ENCODE results near the gene SEBOX.

DNA sequence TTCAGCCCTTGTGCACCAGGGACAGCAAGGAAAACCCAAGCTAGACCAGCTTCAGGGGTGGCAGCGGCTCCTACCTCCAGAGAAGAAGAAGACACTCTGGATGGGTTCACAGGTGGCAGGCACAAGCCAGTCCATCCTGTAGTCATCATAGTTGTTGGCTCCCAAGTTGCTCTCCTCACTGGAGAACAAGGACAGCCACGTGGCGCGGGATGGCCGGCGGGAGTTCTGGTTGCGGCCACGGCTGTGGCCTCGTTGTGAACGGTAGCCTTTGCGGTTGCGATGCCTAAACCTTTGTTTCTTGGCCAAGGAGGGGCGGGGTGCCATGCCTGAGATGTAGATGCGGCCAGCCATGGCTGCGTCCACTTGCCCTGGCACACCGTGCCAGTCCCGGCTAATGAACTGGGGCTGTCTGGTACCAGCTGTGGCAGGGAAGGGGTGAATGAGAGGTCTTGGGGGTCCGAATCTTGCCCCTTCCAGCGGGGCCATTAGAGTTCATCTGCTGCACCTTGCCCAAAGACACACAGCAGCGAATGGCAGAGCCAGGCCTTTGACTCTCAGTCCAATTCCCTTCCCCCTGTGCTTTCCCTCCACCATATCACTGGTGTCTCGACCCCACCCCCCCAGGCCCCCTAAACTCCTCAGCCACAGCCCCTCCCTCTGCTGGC is 2.8 kb upstream of the SEBOX start:
- TF ChIP-seq, protein P1, sequence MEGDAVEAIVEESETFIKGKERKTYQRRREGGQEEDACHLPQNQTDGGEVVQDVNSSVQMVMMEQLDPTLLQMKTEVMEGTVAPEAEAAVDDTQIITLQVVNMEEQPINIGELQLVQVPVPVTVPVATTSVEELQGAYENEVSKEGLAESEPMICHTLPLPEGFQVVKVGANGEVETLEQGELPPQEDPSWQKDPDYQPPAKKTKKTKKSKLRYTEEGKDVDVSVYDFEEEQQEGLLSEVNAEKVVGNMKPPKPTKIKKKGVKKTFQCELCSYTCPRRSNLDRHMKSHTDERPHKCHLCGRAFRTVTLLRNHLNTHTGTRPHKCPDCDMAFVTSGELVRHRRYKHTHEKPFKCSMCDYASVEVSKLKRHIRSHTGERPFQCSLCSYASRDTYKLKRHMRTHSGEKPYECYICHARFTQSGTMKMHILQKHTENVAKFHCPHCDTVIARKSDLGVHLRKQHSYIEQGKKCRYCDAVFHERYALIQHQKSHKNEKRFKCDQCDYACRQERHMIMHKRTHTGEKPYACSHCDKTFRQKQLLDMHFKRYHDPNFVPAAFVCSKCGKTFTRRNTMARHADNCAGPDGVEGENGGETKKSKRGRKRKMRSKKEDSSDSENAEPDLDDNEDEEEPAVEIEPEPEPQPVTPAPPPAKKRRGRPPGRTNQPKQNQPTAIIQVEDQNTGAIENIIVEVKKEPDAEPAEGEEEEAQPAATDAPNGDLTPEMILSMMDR (IDR thresholded peaks at IDR 0.05; ENCODE audit: low read length) = no peak
- TF ChIP-seq EZH2 (optimal IDR thresholded peaks at IDR 0.05; ENCODE audit: low read depth, low read length) (no peak), EZH2phosphoT487 (IDR thresholded peaks at IDR 0.05; ENCODE audit: low read length) (no peak)
